Measurements from ENCODE around the gene TSPAN3. TPM values are rescaled to one million over a fixed set of nuclear protein-coding genes. Genes with fewer than 3 reads are reported as not detected.

The TSPAN3 gene
- polyA plus RNA-seq, 4 donors, result 391 to 515 (median 455) TPM

- no peak for DNase-seq (ENCODE audit: low read depth in 4 of 4, low spot score in 2 of 4)
These were observed 58.0 kb downstream of the TSPAN3 start for GRCh38 chr15:77012868-77013267.

GRCh38 chr15:77012117-77012712 lies 58.7 kb downstream of the TSPAN3 start:
- DNase-seq (ENCODE audit: low read depth in 4 of 4, low spot score in 2 of 4), result no peak

GRCh38 chr15:77010857-77011256 lies 60.1 kb downstream of the TSPAN3 start:
- no peak for DNase-seq (ENCODE audit: low read depth in 4 of 4, low spot score in 2 of 4)

GRCh38 chr15:77010312-77010686 lies 60.6 kb downstream of the TSPAN3 start:
- no peak for DNase-seq (ENCODE audit: low read depth in 4 of 4, low spot score in 2 of 4)

GRCh38 chr15:77009646-77010311 lies 61.1 kb downstream of the TSPAN3 start:
- DNase-seq (ENCODE audit: low read depth in 4 of 4, low spot score in 2 of 4), result no peak

- no peak for DNase-seq (ENCODE audit: low read depth in 4 of 4, low spot score in 2 of 4)
These were observed 61.7 kb downstream of the TSPAN3 start for GRCh38 chr15:77009176-77009575.

- no peak for DNase-seq (ENCODE audit: low read depth in 4 of 4, low spot score in 2 of 4)
These were observed 66.7 kb downstream of the TSPAN3 start for GRCh38 chr15:77004189-77004588.

GRCh38 chr15:77002954-77003912 lies 67.7 kb downstream of the TSPAN3 start:
- DNase-seq (ENCODE audit: low read depth in 4 of 4, low spot score in 2 of 4), result no peak

GRCh38 chr15:77002436-77002835 lies 68.5 kb downstream of the TSPAN3 start:
- no peak for DNase-seq (ENCODE audit: low read depth in 4 of 4, low spot score in 2 of 4)

GRCh38 chr15:77001966-77002365 lies 68.9 kb downstream of the TSPAN3 start:
- DNase-seq (ENCODE audit: low read depth in 4 of 4, low spot score in 2 of 4), result no peak

GRCh38 chr15:77001351-77001750 lies 69.6 kb downstream of the TSPAN3 start:
- DNase-seq (ENCODE audit: low read depth in 4 of 4, low spot score in 2 of 4), result no peak

GRCh38 chr15:76999996-77000395 lies 70.9 kb downstream of the TSPAN3 start:
- no peak for DNase-seq (ENCODE audit: low read depth in 4 of 4, low spot score in 2 of 4)

- DNase-seq (ENCODE audit: low read depth in 4 of 4, low spot score in 2 of 4), result no peak
These were observed 72.1 kb downstream of the TSPAN3 start for GRCh38 chr15:76998663-76999285.

GRCh38 chr15:76996526-76997401 lies 74.1 kb downstream of the TSPAN3 start:
- DNase-seq (ENCODE audit: low read depth in 4 of 4, low spot score in 2 of 4), result no peak

GRCh38 chr15:76996076-76996525 lies 74.8 kb downstream of the TSPAN3 start:
- DNase-seq (ENCODE audit: low read depth in 4 of 4, low spot score in 2 of 4), result no peak

GRCh38 chr15:76994971-76995945 lies 75.7 kb downstream of the TSPAN3 start, which contains the start of gene PSTPIP1:
TSS of gene PSTPIP1 (plus strand) at chr15:76995126. CDS start at chr15:76995574, 448 bp downstream.
- no peak for DNase-seq (ENCODE audit: low read depth in 4 of 4, low spot score in 2 of 4)

- DNase-seq (ENCODE audit: low read depth in 4 of 4, low spot score in 2 of 4), result no peak
These were observed 76.4 kb downstream of the TSPAN3 start for GRCh38 chr15:76994496-76994895.

- no peak for DNase-seq (ENCODE audit: low read depth in 4 of 4, low spot score in 2 of 4)
These were observed 76.9 kb downstream of the TSPAN3 start for GRCh38 chr15:76994001-76994400.
